Heart left ventricle (tissue), 13 donors: ENCODE results near the gene C1QTNF2.

Experiments
- POLR2A ChIP-seq, 2 donors: fragments of 450-650 bp; IDR thresholded peaks; one replicate each; pipeline ENCODE4 v1.6.1; 2017; ENCODE audit warnings: antibody characterized with exemption in 2 of 2, mild to moderate bottlenecking in 2 of 2, moderate library complexity in 2 of 2
- TF ChIP-seq, protein P1 (sequence below), 12 donors: fragments of 200-600 bp; sonication (generic) in 4 of 12; IDR thresholded peaks; one replicate each; pipeline versions ENCODE4 v1.5.0 to v1.8.0; 2018 to 2022; ENCODE audit warnings: antibody characterized with exemption in 12 of 12, mild to moderate bottlenecking in 5 of 12
- donor health status: ischemic (EF 13 %, LVEDD 7.1; RV severe dilation, severe dysfunction).
- donor health status: DM: no; HTN: yes; CAD: no.
- donor health status: DM: no; HTN: no; CAD: no.
- donor health status: ischemic (EF 25% LVEDD 6.9; RV normal size, moderate dysfunction).
- donor health status: ischemic (EF 25% LVEDD 5.7; RV mildly dilated, moderate dysfunction).
- donor health status: ischemic (EF 35%, LVEDD 5.7; RV mildly dilated, moderate dysfunction).
- donor health status: nonischemic (EF 11% LVEDD 7.7; RV severe dilation, severe dysfunction).
- donor health status: DM: yes; HTN: yes; CAD: no.
- donor health status: PGD.
- donor health status: ischemic (EF 29% LVEDD 5.4; RV normal size, mild dysfunction).
- donor health status: nonischemic (EF 23%, LVEDD 6.1; RV moderate dilation, normal function).

DNA sequence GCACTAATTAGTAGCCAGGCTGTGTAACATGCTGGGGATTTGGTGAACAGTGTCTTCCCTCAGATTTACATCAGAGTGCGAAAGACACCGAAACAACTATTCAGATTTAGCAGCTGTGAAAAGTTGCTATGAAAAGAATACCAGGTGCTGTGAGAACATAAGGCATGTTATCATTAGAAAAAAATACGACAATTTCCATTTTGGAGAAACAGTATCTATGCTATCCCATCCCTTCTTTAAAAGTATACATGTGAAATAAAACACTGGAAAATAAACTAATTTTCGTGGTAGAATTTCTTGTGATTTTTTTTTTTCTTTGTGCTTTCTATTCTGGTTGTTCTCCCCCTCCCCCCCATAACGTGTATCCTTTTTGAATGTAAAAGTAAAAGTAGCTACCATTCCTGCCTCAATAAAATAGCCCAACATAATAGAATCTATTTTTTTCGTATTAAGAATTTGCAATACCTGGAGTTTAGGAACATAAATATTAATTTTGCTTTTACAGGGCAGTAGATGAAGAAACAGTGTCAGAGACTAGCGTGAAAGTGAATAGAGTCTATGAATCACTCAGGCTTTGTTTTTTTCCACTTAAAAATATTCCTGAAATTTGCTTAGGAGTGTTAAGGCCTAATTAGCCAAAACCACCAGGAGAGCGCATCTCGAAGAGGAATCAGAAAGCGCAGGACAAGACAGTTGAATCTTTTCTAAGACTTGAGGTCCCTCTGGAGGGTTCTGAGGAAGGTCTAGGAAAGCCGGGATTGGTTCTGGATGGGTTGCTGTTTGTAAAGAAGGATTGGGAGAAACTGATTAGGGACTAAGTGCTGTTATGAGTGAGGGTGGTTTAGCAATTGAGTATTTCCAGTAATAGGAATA is 49.3 kb upstream of the C1QTNF2 start:
- TF ChIP-seq, protein P1, sequence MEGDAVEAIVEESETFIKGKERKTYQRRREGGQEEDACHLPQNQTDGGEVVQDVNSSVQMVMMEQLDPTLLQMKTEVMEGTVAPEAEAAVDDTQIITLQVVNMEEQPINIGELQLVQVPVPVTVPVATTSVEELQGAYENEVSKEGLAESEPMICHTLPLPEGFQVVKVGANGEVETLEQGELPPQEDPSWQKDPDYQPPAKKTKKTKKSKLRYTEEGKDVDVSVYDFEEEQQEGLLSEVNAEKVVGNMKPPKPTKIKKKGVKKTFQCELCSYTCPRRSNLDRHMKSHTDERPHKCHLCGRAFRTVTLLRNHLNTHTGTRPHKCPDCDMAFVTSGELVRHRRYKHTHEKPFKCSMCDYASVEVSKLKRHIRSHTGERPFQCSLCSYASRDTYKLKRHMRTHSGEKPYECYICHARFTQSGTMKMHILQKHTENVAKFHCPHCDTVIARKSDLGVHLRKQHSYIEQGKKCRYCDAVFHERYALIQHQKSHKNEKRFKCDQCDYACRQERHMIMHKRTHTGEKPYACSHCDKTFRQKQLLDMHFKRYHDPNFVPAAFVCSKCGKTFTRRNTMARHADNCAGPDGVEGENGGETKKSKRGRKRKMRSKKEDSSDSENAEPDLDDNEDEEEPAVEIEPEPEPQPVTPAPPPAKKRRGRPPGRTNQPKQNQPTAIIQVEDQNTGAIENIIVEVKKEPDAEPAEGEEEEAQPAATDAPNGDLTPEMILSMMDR (IDR thresholded peaks at IDR 0.05), result no peak
- no peak for TF ChIP-seq POLR2A (IDR thresholded peaks at IDR 0.05)
